NCI-H526 treated with DMSO at 0.1 percent for 48 hours (cell line): ENCODE results near the gene OPTC.
A peak's percentile ranks its signal among the peaks of the same experiment; 100 is the strongest.

Experiments used
- DNase-seq: peaks from one replicate; lab custom pipeline; 2025; lab: John Stamatoyannopoulos, UW

OPTC gene

GRCh38 chr1:203491664-203492063 lies 2.3 kb upstream of the OPTC start:
- DNase-seq = no peak

DNA sequence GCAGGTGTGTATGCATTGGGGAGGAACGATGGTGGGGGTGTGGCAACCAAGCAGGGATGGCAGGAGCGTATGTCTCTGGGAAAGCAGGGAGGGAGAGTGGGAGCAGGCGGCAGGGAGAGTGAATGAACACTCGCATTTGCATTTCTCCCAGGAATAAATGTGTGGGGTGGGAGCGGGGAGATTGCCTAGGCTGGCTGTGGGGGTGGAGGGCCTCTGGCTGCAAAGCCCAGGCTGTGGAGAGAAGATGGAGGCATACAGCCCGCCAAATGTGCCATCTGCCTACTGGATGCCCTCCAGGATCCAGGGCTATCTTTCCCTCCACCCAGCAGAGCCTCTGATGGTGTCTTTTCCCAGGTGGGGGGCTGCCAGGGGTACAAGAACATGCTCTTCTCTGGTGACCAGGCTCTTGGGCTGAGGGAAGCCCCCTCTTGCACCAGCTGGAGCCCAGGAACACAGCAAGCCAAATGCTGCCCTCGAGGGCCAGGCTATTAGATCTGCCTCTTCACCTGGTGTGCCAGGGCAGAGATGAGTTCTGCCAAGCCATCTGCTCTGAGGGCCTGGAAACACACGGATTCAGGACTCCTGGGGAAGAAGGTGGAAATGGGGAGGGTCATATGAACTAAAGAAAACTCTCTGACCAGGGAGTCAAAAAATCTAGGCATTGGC lies 1.7 kb upstream of the OPTC start:
- peak; percentile 31 for DNase-seq

DNA sequence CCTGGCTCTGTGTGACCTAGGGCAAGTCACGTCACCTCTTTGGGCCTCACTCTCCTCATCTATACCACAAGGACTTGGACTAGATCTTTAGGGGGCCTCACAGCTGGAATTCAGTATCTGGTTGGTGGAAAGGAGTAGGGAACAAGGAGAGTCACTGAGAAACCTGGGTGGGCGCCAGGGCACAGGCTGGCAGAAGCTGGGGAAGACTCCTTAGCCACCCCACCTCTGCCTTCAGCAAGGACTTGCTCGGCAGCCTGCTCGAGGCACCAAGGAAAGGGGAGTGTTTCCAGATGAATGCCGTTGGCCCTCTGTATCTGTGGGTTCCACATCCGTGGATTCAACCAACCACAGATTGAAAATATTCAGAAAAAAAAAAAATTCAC lies 1.2 kb upstream of the OPTC start:
- DNase-seq = no peak

GRCh38 chr1:203495845-203496244 lies 1.9 kb downstream of the OPTC start:
- DNase-seq = no peak

- no peak for DNase-seq
Observed at GRCh38 chr1:203497269-203497777, 3.4 kb downstream of the OPTC start.

DNA sequence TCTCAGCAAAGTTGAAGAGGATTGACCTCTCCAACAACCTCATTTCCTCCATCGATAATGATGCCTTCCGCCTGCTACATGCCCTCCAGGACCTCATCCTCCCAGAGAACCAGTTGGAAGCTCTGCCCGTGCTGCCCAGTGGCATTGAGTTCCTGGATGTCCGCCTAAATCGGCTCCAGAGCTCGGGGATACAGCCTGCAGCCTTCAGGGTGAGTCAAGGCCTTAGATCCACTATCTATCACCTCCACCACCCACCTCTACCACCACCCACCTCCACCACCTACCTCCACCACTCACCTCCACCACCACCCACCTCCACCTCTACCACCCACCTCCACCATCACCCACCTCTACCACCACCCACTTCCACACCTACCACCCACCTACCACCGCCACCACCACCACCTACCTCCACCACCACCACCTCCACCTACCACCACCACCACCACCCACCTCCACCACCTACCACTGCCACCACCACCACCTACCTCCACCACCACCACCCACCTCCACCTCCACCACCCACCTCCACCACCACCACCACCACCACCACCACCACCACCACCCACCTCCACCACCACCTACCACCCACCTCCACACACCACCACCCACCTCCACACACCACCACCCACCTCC lies 5.8 kb downstream of the OPTC start:
- no peak for DNase-seq

DNA sequence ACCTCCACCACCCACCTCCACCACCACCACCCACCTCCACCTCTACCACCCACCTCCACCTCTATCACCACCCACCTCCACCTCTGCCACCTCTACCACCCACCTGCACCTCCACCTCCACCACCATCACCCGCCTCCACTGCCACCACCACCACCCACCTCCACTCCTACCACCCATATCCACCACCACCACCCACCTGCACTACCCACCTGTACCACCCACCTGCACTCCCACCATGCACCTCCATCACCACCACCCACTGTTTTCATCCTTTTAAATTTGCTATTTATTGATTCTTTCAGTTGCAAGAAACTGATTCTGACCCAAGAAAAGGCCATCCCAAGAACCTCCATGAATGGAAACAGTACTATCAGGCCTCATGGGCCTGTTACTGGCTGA lies 6.3 kb downstream of the OPTC start:
- DNase-seq = no peak

GRCh38 chr1:203503836-203504235 lies 9.9 kb downstream of the OPTC start:
- DNase-seq = no peak

- DNase-seq = peak; percentile 57
Observed at GRCh38 chr1:203504400-203505250, 10.7 kb downstream of the OPTC start.

GRCh38 chr1:203505526-203506204 lies 11.7 kb downstream of the OPTC start:
- no peak for DNase-seq

GRCh38 chr1:203506858-203507626 lies 13.1 kb downstream of the OPTC start:
- DNase-seq = no peak

- DNase-seq = no peak
Observed at GRCh38 chr1:203507759-203508158, 13.8 kb downstream of the OPTC start.

GRCh38 chr1:203508463-203509073 lies 14.6 kb downstream of the OPTC start:
- DNase-seq = no peak

DNA sequence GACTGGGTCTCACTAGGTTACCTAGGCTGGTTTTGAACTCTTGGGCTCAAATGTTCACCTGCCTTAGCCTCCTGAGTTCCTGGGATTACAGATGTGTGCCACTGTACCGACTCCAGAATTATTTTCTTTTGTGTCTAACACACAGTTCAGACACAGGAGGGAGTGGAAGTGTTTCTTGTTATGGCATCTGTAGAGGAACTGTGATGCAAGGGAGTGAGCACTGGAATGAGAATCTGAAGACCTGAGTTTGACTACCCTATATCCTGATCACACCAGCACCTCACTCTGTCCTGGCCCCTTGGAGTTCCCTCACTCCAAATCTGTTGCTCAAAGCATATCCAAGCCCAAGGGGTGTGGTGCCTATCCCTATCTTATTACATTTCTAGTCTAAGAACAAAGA lies 15.2 kb downstream of the OPTC start:
- DNase-seq = no peak

DNA sequence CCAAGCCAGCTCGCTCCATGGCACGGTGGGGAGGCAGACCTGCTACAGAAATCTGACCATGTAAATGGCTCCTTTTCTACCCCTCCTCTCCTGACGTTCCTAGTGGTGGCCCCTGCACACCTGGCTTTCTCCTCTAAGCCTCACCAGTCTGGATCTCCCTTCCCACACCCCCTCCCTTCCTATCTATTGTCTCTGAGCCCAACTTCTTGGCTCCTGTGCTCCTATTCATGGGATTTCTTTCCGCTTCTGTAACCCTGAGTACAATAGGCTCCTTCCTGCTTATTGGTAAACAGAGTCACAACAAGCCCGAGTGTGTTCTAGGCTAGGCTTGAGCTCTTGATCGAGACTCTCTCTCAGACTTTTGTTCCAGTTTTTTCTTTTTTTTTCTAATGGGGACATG lies 17.6 kb downstream of the OPTC start:
- DNase-seq = no peak

DNA sequence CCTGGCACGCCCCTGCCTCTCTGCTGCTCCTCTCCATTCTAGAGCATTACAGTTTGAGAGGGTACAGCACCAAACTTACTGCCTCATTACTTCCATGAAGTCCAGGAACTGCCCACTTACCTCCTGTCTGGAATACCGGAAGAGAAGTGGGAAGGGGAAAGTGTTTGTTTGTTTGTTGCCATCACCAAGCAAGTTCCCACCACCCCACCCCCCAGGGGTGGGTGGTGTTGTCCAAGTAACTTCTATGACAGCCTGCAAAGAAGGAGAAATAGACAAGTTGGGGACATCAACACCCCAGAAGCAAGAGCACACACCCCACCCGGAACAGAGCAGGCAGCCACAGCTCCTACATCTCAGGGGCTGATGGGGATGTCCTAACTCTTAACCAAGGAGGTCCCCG lies 18.0 kb downstream of the OPTC start:
- no peak for DNase-seq

DNA sequence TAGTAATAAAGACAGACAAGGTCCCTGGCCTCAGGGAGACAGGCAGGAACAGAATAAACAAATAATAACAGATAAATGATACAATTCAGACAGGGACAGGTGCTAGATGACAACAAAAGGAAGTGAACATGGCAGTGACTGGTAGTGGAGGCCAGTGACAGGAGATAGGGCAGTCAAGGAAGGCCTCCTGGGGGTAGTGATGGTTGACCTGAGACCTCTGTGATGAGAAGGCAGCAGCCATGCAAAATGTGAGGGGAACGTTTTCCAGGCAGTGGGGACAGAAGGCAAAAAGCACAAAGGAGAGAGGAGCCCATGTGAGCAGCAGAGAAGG lies 18.5 kb downstream of the OPTC start:
- DNase-seq = no peak

- no peak for DNase-seq
Observed at GRCh38 chr1:203512848-203513584, 19.1 kb downstream of the OPTC start.

DNA sequence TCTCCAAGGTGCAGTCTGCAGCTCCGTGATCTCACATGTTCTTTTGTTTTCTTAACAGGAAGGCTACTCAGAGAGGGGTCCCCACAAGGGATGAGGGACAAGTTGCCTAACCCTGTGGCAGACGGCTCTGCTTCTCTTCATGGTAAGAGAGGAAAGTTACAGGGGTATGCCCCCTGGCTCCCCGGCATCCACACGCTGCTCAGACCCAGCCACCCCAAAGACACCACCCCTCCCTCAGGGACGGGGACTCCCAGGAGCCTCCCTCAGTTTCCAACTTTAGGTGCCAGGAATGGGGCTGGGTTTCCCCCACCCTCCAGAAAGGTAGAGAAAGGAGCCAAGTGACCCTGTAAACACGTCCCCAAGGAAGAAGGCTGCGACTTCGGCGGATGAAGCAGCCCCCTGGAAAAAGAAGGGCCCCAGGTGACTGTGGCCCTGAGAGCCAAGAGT lies 19.7 kb downstream of the OPTC start:
- DNase-seq = no peak

- DNase-seq = no peak
Observed at GRCh38 chr1:203516184-203516583, 22.2 kb downstream of the OPTC start.

DNA sequence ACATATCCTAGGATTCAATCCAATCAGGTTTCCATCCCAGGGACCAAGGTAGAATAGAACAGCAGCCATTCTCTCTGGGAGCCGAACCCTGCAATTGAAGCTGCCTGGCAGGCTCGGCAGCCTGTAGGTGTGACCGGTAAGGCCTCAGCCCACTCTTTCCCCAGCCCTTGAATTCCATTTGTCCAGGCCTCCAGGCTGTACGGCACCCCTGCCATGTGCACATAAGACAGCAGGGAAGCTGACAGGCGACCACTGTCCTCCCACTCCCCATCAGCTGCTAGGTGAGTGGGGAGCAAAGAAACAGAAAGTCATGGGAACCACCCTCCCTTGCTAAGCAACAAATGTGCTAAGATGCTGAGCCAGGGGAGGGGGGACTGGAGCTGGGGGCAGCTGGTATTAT lies 23.0 kb downstream of the OPTC start:
- DNase-seq = no peak
